Urinary bladder (tissue), 2 donors: ENCODE measurements around the gene FAF1. TPM values are rescaled to one million over a fixed set of nuclear protein-coding genes. Genes with fewer than 3 reads are reported as not detected.

Source experiments
- polyA plus RNA-seq: library from polyadenylated mRNA; stranded (reverse); fragments of 200-250 nt; gene quantifications from one replicate; pipeline ENCODE4 v1.2.3, GENCODE V29; 2013
- small RNA-seq: library from RNA; depleted of rRNA; stranded (forward); fragments of <200 nt; gene quantifications from one replicate; pipeline ENCODE3, GENCODE V24; 2014
- total RNA-seq: library from RNA; depleted of rRNA; stranded (reverse); fragments of >200 nt; gene quantifications from one replicate; pipeline ENCODE4 v1.2.3, GENCODE V29; 2014
- donor health status: healthy.

The FAF1 gene
- total and polyA plus RNA-seq, 2 donors = 42.3 to 84.6 TPM

Small RNAs within 50 kb of the gene (small RNA-seq; reads per million reads assigned to genes)
- not detected for gene RNU6-1026P

Other genes starting within 250 kb of the FAF1 start
- gene CDKN2C, start 10.0 kb upstream of the FAF1 start, total RNA-seq = 16.9 TPM
- gene CDKN2C, start 10.0 kb upstream of the FAF1 start, polyA plus RNA-seq = 19.9 TPM
- not detected for gene C1orf185, start 142.0 kb upstream of the FAF1 start, total RNA-seq
- not detected for gene C1orf185, start 142.0 kb upstream of the FAF1 start, polyA plus RNA-seq